IPS DF 4.7 (cell line): ENCODE measurements around the gene GPR142.

Experiments
- DNase-seq: peaks from one replicate; pipeline ENCODE4 v3.0.0-alpha.2; 2013; ENCODE audit warnings: low spot score; ENCODE audit errors: extremely low read depth

The GPR142 gene, protein sequence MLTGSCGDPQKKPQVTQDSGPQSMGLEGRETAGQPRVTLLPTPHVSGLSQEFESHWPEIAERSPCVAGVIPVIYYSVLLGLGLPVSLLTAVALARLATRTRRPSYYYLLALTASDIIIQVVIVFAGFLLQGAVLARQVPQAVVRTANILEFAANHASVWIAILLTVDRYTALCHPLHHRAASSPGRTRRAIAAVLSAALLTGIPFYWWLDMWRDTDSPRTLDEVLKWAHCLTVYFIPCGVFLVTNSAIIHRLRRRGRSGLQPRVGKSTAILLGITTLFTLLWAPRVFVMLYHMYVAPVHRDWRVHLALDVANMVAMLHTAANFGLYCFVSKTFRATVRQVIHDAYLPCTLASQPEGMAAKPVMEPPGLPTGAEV

DNA sequence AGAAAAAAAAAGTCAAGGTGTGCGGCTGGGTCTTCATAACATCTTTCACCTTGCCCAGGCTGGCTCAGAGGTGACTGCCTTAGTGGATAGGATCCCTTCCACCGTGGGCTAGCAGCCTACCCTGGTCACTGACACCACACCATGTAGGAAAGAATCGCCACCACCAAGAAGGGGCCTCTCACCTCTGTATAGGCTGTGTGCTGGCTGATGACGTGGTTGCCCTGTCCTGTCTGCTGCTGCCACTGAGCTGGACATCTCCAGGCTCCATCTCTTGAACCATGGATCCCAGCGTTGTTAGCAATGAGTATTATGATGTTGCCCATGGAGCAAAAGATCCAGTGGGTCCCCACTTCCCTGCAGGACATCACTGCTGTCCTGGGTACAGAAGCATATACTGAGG is at the start of gene GPR142:
Gene GPR142 (plus strand): TSS at position 301 of the 400 bp plus-strand sequence. CDS start 2,035 bp downstream, outside the sequence.
- no peak for DNase-seq

DNA sequence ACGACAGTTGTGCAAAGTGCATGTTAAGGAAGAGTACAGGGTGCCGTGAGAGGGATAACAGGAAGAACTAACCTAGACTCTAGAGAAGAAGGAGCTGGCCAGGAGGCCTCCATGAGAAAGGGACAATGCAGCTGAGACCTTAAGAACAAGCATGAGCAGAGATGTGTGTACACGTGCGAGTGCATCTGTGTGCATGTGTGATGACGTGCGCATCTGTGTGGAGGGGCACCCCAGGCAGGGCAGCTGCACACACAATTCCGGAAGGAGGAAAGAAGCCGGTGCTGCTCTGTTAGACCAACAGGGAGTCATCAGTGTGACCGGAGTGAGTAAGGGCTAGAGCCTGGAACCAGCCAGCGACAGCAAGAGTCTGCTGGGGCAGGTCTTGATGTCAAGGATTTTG is 48.9 kb upstream of the GPR142 start:
- no peak for DNase-seq

DNA sequence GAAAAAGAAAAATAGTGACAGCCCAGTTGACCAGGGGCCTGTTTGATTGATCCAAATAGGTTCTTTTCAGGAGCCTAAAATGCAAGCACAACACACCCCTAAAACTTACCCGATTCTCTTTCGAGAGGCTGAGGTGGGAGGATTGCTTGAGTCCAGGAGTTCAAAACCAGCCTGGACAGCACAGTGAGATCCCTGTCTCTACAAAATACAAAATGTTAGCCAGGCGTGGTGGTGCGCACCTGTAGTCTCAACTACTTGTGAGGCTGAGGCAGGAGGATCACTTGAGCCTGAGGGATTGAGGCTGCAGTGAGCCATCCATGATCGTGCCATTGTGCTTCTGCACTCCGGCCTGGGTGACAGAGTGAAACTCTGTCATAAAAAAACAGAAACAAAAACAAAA is 42.8 kb upstream of the GPR142 start:
- DNase-seq = no peak

DNA sequence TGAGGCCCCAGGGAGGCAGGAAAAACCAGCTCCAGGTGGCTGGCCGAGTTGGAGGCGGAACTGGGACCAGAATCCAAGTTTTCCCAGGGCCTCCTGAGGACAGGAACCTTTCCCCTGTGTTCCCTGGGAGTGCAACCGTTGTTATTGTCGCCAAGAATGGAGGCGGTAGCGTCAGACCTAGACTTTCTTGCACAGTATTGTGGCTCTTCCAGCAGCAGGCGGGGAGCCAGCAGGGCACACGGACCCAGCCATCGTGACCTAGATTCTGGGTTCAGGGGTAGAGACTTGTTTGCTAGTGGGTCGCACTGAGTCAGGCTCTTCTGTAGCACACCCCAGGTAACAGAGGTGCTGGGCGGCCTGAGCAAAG is 41.9 kb upstream of the GPR142 start:
- DNase-seq = no peak

DNA sequence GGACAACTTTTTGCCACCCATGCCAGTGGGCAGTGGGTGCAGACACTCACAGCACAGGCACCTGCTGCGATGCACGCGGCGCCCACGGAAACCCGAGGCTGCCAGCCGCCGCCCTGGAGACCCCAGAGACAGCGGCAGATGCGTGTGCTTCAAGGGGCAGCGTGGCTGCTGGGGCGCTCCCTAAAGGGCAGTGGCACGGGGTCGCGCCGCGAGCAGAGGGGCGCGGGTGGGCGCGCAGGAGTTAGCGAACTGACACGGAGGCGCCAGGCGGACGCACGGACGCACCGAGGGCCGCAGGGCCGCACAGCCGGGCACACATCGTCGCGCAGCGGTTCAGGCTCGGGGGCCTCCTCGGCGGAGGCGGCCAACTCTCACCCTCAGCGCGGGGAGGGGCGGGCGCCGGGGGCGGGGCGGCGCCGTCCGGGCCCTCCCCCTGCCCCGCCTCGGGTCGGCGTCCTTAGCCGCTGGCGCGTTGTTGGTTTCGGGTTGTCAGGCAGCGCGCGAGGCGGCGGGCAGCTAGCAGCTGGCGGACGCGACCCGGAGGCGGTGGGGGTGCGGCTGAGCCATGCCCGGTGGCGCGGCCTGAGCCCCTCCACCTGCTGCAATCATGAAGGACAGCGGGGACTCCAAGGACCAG is 41.4 kb upstream of the GPR142 start, which contains the start of gene KIF19:
Gene KIF19 (plus strand): TSS at position 484 of the 637 bp plus-strand sequence. CDS start 124 bp downstream, at position 608.
- DNase-seq = no peak

DNA sequence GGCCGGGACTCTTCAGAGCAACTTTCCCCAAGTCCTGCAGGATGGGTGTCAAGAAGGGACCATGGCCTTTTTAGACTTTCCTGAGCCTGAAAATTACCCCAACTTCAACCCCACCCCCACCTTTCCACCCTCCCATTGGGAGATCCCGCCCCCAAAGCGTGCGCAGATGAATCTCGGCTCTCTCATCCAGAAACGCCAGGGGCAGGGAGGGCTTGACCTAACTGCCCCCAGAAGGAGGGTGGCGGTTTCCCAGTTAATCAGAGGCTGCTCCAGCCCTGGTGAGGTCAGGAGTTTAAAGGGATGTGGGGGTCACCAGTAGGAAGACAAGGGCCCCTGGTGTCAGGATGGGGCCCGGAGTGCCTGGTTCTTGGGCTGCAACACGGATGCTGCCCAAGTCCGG is 40.8 kb upstream of the GPR142 start:
- DNase-seq = no peak

DNA sequence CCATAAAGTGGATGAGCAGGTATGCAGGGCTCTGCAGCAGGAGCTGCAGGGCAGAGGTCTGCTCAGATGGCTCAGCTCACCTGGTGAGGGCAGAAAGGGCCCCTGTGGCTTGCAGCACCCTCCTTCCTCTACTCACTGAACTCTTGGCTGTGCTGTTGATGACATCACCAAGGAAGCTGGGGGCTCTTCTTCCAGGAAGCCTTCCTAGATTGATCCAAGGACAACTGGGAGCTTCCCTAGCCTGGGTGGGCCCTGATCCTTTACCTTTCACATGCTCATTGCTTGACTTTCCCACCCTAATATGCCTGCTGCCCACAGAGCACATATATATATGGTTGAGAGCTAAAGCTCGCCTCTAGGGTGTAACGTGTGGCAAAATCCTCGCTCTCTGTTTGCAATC is 38.8 kb upstream of the GPR142 start:
- no peak for DNase-seq

DNA sequence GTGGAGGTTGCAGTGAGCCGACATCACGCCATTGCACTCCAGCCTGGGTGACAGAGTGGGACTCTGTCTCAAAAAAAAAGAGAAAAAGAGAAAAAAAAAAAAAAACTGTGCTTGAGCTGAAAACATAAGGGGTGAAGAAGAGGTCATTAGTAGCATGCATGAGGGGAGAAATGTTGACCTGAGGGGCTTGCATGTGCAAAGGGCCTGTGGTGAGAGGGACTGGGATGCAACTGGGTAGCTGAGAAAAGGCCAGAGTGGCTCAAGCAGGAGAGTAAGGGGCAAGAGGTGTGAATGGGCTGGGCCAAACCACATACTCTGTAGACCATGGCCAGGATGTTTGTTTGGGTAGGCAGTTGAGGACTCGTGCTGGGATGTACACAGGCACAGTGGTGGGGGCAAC is 37.9 kb upstream of the GPR142 start:
- no peak for DNase-seq

DNA sequence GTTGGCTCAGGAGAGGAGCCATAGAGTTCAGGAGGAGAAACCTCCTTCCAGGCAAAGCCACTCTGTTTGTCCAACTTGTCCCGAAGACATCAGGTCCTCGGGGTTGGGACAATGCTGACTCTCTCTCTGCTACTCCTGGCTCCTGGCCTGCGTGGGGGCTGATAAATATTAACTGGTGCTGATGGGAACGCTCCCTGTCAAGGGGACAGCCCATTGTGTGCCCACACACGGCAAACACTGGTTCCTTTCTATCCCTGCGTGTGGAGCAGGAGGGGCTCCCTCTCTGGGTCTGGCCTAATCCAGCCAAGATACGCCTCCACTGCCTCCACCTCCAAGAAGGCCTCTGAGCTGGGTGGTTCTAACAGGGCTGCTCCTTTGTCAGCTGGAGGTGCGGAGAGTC is 36.9 kb upstream of the GPR142 start:
- DNase-seq = no peak

DNA sequence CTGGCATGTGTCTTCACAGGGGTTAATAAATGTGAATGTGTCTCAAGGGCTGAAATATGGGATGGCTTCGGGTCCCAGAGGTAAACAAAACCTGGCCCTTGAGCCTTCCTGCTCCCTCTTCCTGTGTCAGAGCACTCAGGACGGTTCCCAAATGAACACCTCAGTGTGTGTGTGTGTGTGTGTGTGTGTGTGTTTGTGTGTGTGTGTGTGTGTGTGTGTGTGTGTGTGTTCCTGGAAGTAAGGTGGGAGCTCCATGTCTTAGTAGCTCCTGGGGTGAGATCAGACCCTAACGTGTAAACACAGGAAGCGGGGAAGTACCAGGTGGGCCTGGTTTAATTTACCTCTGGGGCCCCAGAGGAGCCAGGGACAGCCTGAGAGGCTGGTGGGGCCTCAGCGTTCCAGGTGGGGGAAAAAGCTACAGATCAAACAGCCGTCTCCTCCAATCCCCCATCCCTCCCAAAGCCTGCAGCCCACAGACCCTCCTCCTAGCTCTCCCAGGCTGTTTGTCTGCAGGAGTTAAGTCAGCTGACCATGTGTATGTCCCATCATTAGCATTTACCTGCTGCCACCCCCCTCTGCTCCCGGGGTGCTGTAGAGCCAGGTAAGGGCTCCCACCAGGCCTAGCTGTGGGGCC is 35.2 kb upstream of the GPR142 start:
- no peak for DNase-seq

DNA sequence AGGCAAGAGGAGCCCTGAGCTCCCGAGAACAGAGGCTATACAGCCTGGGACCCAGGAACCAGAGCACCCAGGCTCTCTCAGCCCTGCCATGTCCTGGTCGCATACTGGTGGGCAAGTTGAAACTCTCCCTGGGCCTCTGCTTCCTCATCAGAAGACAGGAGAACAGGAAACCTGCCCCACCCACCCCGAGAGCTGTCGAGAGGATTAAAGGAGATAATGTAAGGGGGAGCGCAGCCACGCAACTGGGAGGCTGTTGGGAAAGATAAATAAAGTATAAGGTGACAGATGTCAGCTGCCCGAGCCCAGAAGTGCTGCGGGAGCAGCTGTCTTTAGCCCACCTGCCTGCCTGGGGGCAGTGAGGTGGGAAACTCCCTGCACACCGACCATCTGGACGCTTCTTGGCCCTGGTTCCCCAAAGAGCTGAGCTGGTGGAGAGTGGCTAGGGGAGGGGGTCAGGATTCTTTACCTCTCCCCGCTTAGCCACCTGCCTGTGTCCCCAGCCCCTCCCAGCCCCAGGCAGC is 34.5 kb upstream of the GPR142 start:
- no peak for DNase-seq

DNA sequence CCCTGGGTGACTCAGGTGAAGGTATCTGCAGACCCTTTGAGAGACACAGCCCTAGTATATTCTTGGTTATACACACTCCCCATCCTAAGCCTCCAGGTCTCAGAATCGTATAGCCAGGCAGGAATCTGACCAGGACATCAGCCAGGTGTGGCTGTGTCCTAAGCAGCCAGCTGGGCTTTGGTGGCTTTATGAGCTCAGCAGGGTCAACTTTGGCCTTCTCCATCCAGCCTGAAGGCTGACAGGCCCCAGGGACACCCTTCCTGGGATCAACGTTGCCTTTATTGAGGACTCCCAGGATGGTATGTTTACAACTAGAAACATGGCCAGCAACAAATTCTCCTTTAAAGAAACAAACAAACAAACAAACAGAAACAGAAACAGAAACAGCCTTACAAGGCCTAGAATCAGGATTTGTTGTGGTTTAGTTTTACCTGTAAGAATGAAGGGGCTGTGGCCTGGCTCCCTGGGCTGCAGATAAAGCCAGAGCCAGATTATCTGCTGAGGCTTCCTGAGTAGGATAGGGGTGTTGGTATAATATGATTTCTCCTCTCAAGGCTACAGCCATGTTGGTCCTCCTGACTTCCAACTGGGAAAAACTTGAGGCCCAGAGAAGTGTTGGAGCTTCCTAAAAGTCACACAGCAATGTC is 32.8 kb upstream of the GPR142 start:
- no peak for DNase-seq

DNA sequence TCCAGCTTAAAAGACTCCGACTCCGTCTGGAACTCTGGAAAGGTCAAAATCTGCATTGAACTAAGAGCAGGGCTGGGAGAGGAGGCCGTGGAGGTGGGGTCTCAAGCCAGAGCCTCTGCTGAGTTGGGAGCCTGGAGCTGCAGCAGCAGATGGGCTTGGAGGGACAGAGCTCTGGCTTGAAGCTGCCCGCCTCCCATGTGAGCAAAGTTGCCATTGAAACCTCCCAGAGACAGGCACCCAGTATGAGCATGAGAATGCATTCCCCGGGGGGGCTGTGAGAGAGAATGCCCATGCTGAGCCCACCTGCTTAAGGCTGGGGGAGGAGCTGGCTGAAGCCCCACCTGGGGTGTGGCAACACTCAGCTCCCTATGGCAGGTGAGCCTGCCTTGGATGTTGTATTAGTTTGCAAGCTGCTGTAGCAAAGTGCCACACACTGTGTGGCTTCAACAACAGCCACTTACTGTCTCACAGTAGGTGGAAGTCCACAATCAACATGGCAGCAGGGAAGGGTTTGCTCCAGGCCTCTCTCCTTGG is 31.7 kb upstream of the GPR142 start:
- no peak for DNase-seq

DNA sequence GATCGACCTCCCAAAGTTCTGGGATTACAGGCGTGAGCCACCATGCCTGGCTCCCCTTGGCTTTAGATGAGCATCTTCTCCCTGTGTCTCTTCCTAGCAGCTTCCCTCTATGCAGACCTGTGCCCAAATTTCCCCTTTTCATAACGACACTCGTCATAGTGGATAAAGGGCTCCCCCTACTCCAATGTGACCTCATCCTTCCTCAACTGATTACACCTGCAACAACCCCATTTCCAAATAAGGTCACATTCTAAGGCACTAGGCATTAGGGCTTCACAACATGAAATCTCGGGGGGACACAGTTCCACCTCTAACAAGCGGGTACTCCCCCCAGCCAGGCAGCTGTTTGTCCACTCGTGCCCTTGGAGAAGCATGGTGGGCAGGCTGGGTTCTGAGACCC is 31.0 kb upstream of the GPR142 start:
- no peak for DNase-seq

DNA sequence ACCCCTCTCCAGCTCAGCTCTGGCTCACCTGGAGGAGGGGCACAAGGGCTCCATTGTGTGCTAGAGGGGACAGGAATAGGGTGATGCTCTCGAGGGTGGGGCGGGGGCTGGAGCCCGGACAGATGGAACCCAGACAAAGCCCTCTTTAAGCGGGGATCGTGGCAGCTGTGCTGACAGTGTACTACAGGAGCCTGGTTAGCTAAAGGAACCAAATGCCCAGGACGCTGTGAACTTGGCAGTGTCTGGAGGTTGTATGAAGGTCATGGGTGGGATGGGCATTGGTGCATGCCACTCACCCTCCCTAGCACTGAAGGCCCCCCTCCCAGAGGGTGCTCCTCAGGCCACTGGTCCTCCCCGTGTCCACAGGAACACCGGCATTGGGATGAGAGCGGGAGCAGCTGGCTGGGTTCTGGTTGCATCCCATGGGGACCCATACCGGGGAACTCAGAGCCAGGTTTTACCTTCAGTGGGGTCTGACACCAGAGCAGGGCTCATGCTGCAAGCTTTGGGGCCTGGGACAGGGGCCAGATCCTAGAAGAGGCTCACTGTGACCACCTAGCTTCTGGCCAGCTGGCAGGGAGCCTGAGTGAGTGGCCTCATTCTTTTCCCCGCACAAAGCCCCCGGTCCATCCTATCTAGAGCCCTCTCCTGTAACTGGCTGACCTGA is 29.3 kb upstream of the GPR142 start:
- no peak for DNase-seq

DNA sequence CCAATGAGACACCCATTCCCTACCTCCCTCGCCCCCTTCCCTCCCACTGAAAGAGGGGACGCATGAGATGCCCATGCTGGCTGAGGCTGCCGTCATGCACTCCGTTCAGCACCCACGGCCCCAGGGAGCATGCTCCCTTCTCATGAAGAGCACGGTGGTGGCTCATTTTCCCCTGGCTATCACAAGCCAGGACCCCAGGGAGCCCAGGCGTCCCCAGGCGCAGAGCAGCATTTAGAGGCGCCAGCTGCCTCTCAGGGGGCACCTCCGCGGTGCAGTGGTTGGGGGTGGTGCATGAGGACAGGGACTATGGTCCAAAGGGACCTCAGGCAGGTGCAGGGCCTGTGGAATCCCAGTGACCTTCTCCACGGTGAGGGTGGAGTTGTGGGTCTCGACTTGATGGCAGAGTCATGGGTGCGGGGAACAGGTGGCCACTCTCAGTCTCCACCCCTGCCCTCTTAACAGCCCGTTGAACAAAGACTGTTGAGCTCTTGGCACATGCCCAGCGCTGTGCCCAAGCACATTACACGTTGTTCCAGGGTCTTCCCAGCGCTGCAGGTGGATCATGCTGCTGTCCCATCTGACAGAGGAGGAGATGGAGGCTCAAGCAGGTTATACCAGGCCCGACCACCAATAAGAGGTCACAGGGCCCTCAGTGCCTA is 27.6 kb upstream of the GPR142 start:
- DNase-seq = no peak

DNA sequence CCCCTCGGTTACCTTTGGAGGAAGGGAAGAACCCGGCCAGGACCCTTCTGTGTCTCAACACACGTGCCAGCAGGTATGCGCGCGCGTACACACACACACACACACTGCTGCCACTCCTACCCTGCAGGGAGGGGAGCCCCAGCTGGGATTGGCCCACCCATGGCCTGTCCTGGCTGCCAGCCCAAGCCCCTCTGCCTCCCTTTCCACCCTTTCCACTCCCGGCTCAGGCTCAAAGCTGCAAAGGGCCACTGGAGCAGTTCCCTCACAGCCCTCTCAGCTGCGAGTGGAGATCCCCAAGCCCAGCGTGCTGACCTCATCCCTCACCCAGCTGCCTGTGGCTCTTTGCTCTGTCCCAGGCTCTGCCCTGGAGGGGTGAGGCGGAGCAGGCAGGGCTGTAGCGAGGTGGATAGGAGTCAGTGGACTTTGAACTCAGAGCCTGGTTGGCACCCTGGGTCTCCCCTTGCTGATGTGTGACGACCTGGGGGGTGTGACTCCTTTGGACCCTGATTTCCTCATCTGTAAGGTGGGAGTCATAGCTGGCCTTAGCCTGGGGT is 26.8 kb upstream of the GPR142 start:
- DNase-seq = no peak

DNA sequence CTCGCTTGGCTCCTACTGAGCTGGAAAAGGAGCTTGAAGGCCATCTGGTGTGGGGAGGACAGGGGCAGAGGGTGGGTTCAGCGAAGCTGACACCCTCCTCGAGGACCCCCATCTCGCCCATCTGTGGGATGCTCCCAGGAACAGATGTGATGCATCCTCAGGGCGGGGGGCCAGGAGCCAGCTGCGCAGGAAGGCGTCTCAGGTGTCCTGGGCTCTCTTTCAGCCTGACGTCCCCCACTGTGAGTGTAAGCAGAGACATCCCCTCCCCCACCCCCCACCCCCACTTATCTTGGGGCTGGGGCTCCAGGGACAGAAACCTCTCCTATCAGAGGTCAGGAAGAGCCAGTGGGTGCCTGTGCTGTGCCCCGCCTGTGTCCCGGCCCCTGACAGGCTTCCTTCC is 25.1 kb upstream of the GPR142 start:
- DNase-seq = no peak

DNA sequence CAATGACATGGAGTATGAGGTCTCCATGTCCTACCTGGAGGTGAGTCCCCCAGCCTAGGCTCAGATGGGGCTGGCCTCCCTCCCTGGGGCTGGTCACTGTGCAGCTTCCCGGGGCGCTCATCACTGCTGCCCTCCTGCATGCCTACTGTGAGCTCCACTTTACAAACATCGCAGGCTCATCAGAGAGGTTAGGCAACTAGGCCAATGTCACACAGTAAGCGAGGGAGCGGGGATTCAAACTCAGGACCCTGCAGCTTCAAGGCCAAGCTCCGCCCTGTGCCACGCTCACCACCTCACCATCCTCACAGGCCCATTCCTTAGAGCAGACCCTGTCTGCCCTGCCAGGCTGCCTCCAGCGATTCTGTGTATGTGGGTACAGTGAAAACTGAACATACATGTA is 24.2 kb upstream of the GPR142 start:
- DNase-seq = no peak
